HEK293 (cell line): Measurements from ENCODE around the gene ZSWIM6.

Experiments
- FEZF1 ChIP-seq: fragments of 450-650 bp; formaldehyde crosslinking; IDR thresholded peaks from 2 replicates; pipeline ENCODE4 v1.5.1; 2016; ENCODE audit warnings: missing biosample characterization, missing genetic modification characterization
- GLIS1 ChIP-seq: fragments of 450-650 bp; formaldehyde crosslinking; IDR thresholded peaks from 2 replicates; pipeline ENCODE4 v1.5.1; 2016; ENCODE audit warnings: missing biosample characterization, missing genetic modification characterization
- KLF1 ChIP-seq: fragments of 450-650 bp; formaldehyde crosslinking; IDR thresholded peaks from 2 replicates; pipeline ENCODE4 v1.5.1; 2016; ENCODE audit warnings: missing biosample characterization, missing genetic modification characterization
- SCRT2 ChIP-seq: fragments of 450-650 bp; formaldehyde crosslinking; IDR thresholded peaks from 2 replicates; pipeline ENCODE4 v1.5.1; 2016; ENCODE audit warnings: missing biosample characterization, missing genetic modification characterization
- SP7 ChIP-seq: fragments of 450-650 bp; formaldehyde crosslinking; IDR thresholded peaks from 2 replicates; pipeline ENCODE4 v1.5.1; 2016; ENCODE audit warnings: missing biosample characterization, missing genetic modification characterization
- ZBTB8A ChIP-seq: fragments of 450-650 bp; formaldehyde crosslinking; IDR thresholded peaks from 2 replicates; pipeline ENCODE4 v1.5.1; 2016; ENCODE audit warnings: missing biosample characterization, missing genetic modification characterization
- ZFHX2 ChIP-seq: fragments of 450-650 bp; formaldehyde crosslinking; conservative IDR thresholded peaks from 2 replicates; pipeline ENCODE4 v1.5.1; 2016; ENCODE audit warnings: missing biosample characterization, missing genetic modification characterization
- ZIC2 ChIP-seq: fragments of 450-650 bp; formaldehyde crosslinking; IDR thresholded peaks from 2 replicates; pipeline ENCODE4 v1.5.1; 2016; ENCODE audit warnings: missing biosample characterization, missing genetic modification characterization
- ZNF133 ChIP-seq: fragments of 450-650 bp; formaldehyde crosslinking; IDR thresholded peaks from 2 replicates; pipeline ENCODE4 v1.5.1; 2016; ENCODE audit warnings: missing biosample characterization, missing genetic modification characterization
- ZNF138 ChIP-seq: fragments of 450-650 bp; formaldehyde crosslinking; IDR thresholded peaks from 2 replicates; pipeline ENCODE4 v1.5.1; 2016; ENCODE audit warnings: missing biosample characterization, missing genetic modification characterization, borderline replicate concordance
- ZNF146 ChIP-seq: fragments of 450-650 bp; formaldehyde crosslinking; IDR thresholded peaks from 2 replicates; pipeline ENCODE4 v1.5.1; 2016; ENCODE audit warnings: missing biosample characterization, missing genetic modification characterization
- ZNF2 ChIP-seq: fragments of 450-650 bp; formaldehyde crosslinking; IDR thresholded peaks from 2 replicates; pipeline ENCODE4 v1.5.1; 2016; ENCODE audit warnings: missing biosample characterization, missing genetic modification characterization
- ZNF202 ChIP-seq: fragments of 450-650 bp; formaldehyde crosslinking; IDR thresholded peaks from 2 replicates; pipeline ENCODE4 v1.5.1; 2016; ENCODE audit warnings: missing biosample characterization, missing genetic modification characterization, borderline replicate concordance
- ZNF292 ChIP-seq: fragments of 450-650 bp; formaldehyde crosslinking; IDR thresholded peaks from 2 replicates; pipeline ENCODE4 v1.5.1; 2016; ENCODE audit warnings: low read depth, missing biosample characterization, missing genetic modification characterization, borderline replicate concordance
- ZNF423 ChIP-seq: fragments of 450-650 bp; formaldehyde crosslinking; IDR thresholded peaks from 2 replicates; pipeline ENCODE4 v1.5.1; 2016; ENCODE audit warnings: missing biosample characterization, missing genetic modification characterization
- ZNF510 ChIP-seq: fragments of 450-650 bp; formaldehyde crosslinking; IDR thresholded peaks from 2 replicates; pipeline ENCODE4 v1.5.1; 2018; ENCODE audit warnings: mild to moderate bottlenecking, missing genetic modification characterization, missing biosample characterization; ENCODE audit not compliant: insufficient replicate concordance
- ZNF514 ChIP-seq: fragments of 450-650 bp; formaldehyde crosslinking; IDR thresholded peaks from 2 replicates; pipeline ENCODE4 v1.5.1; 2016; ENCODE audit warnings: missing biosample characterization, missing genetic modification characterization
- ZNF548 ChIP-seq: fragments of 450-650 bp; formaldehyde crosslinking; IDR thresholded peaks from 2 replicates; pipeline ENCODE4 v1.5.1; 2016; ENCODE audit warnings: missing biosample characterization, missing genetic modification characterization
- ZNF558 ChIP-seq: fragments of 450-650 bp; formaldehyde crosslinking; IDR thresholded peaks from 2 replicates; pipeline ENCODE4 v1.5.1; 2016; ENCODE audit warnings: missing biosample characterization, missing genetic modification characterization
- ZNF776 ChIP-seq: fragments of 450-650 bp; formaldehyde crosslinking; IDR thresholded peaks from 2 replicates; pipeline ENCODE4 v1.5.0; 2017; ENCODE audit warnings: missing biosample characterization, missing genetic modification characterization, borderline replicate concordance
- TF ChIP-seq, protein P1 (sequence below): fragments of 450-650 bp; formaldehyde crosslinking; IDR thresholded peaks from 2 replicates; pipeline ENCODE4 v1.5.1; 2016; ENCODE audit warnings: missing biosample characterization, missing genetic modification characterization, low read depth
- TF ChIP-seq, protein P2 (sequence below): fragments of 450-650 bp; formaldehyde crosslinking; IDR thresholded peaks from 2 replicates; pipeline ENCODE4 v1.5.1; 2016; ENCODE audit warnings: missing biosample characterization, missing genetic modification characterization
- TF ChIP-seq, protein P3 (sequence below): fragments of 450-650 bp; formaldehyde crosslinking; IDR thresholded peaks from 2 replicates; pipeline ENCODE4 v1.5.1; 2017; ENCODE audit warnings: missing biosample characterization, missing genetic modification characterization
- TF ChIP-seq, protein P4 (sequence below): fragments of 450-650 bp; formaldehyde crosslinking; IDR thresholded peaks from 2 replicates; pipeline ENCODE4 v1.5.1; 2016; ENCODE audit warnings: missing biosample characterization, missing genetic modification characterization
- TF ChIP-seq, protein P5 (sequence below): fragments of 450-650 bp; formaldehyde crosslinking; IDR thresholded peaks from 2 replicates; pipeline ENCODE4 v1.5.1; 2016; ENCODE audit warnings: missing biosample characterization, missing genetic modification characterization, borderline replicate concordance
- TF ChIP-seq, protein P6 (sequence below): fragments of 450-650 bp; formaldehyde crosslinking; IDR thresholded peaks from 2 replicates; pipeline ENCODE4 v1.5.1; 2016; ENCODE audit warnings: missing biosample characterization, missing genetic modification characterization
- TF ChIP-seq, protein P7 (sequence below): fragments of 450-650 bp; formaldehyde crosslinking; IDR thresholded peaks from 2 replicates; pipeline ENCODE4 v1.5.1; 2016; ENCODE audit warnings: missing biosample characterization, missing genetic modification characterization

The ZSWIM6 gene

DNA sequence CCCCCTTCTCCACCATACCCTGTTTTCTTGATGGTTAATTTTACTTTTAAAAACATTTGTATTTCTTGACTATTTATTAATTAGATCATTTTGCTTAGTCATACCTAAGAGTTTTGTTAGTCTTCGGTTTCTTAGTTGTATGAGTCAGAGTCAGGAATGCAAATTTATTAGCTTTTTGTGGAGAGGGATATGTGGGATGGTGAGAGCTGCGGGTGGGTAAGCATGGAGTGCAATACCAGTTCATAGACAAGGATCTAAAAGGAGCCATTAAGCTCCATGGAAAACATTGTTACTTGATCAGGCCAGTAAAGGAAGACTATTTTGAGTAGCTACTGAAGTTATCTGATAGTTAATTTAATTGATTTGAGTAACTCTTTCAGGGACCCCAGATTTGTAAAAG lies 77.5 kb downstream of the ZSWIM6 start (continued):
- TF ChIP-seq GLIS1 (tag by site-specific recombination) (no peak), ZBTB8A (tag by site-specific recombination) (no peak), ZNF138 (tag by site-specific recombination) (no peak), ZNF423 (tag by site-specific recombination) (no peak), ZNF2 (no peak), ZIC2 (tag by site-specific recombination) (no peak; the same call in 1 of the 2 replicates), FEZF1 (no peak), ZFHX2 (tag by site-specific recombination) (peak; percentile 60), ZNF548 (tag by site-specific recombination) (no peak), KLF1 (no peak), ZNF514 (tag by site-specific recombination) (no peak), ZNF558 (tag by site-specific recombination) (0 out of 2 replicates have a peak, but pooled peaks have one; percentile 50), ZNF776 (tag by site-specific recombination) (no peak), ZNF202 (tag by site-specific recombination) (no peak), ZNF146 (no peak), SP7 (peak; percentile 38), ZNF510 (tag by site-specific recombination) (no peak), SCRT2 (tag by site-specific recombination) (no peak), ZNF133 (no peak), ZNF292 (no peak)
- TF ChIP-seq, protein P1, sequence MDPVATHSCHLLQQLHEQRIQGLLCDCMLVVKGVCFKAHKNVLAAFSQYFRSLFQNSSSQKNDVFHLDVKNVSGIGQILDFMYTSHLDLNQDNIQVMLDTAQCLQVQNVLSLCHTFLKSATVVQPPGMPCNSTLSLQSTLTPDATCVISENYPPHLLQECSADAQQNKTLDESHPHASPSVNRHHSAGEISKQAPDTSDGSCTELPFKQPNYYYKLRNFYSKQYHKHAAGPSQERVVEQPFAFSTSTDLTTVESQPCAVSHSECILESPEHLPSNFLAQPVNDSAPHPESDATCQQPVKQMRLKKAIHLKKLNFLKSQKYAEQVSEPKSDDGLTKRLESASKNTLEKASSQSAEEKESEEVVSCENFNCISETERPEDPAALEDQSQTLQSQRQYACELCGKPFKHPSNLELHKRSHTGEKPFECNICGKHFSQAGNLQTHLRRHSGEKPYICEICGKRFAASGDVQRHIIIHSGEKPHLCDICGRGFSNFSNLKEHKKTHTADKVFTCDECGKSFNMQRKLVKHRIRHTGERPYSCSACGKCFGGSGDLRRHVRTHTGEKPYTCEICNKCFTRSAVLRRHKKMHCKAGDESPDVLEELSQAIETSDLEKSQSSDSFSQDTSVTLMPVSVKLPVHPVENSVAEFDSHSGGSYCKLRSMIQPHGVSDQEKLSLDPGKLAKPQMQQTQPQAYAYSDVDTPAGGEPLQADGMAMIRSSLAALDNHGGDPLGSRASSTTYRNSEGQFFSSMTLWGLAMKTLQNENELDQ (tag by site-specific recombination): no peak
- TF ChIP-seq, protein P2, sequence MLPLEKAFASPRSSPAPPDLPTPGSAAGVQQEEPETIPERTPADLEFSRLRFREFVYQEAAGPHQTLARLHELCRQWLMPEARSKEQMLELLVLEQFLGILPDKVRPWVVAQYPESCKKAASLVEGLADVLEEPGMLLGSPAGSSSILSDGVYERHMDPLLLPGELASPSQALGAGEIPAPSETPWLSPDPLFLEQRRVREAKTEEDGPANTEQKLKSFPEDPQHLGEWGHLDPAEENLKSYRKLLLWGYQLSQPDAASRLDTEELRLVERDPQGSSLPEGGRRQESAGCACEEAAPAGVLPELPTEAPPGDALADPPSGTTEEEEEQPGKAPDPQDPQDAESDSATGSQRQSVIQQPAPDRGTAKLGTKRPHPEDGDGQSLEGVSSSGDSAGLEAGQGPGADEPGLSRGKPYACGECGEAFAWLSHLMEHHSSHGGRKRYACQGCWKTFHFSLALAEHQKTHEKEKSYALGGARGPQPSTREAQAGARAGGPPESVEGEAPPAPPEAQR (tag by site-specific recombination): no peak
- TF ChIP-seq, protein P3, sequence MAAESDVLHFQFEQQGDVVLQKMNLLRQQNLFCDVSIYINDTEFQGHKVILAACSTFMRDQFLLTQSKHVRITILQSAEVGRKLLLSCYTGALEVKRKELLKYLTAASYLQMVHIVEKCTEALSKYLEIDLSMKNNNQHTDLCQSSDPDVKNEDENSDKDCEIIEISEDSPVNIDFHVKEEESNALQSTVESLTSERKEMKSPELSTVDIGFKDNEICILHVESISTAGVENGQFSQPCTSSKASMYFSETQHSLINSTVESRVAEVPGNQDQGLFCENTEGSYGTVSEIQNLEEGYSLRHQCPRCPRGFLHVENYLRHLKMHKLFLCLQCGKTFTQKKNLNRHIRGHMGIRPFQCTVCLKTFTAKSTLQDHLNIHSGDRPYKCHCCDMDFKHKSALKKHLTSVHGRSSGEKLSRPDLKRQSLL (tag by site-specific recombination): no peak
- TF ChIP-seq, protein P4, sequence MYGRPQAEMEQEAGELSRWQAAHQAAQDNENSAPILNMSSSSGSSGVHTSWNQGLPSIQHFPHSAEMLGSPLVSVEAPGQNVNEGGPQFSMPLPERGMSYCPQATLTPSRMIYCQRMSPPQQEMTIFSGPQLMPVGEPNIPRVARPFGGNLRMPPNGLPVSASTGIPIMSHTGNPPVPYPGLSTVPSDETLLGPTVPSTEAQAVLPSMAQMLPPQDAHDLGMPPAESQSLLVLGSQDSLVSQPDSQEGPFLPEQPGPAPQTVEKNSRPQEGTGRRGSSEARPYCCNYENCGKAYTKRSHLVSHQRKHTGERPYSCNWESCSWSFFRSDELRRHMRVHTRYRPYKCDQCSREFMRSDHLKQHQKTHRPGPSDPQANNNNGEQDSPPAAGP (tag by site-specific recombination): 0 out of 2 replicates have a peak, but pooled peaks have one; percentile 41
- TF ChIP-seq, protein P5, sequence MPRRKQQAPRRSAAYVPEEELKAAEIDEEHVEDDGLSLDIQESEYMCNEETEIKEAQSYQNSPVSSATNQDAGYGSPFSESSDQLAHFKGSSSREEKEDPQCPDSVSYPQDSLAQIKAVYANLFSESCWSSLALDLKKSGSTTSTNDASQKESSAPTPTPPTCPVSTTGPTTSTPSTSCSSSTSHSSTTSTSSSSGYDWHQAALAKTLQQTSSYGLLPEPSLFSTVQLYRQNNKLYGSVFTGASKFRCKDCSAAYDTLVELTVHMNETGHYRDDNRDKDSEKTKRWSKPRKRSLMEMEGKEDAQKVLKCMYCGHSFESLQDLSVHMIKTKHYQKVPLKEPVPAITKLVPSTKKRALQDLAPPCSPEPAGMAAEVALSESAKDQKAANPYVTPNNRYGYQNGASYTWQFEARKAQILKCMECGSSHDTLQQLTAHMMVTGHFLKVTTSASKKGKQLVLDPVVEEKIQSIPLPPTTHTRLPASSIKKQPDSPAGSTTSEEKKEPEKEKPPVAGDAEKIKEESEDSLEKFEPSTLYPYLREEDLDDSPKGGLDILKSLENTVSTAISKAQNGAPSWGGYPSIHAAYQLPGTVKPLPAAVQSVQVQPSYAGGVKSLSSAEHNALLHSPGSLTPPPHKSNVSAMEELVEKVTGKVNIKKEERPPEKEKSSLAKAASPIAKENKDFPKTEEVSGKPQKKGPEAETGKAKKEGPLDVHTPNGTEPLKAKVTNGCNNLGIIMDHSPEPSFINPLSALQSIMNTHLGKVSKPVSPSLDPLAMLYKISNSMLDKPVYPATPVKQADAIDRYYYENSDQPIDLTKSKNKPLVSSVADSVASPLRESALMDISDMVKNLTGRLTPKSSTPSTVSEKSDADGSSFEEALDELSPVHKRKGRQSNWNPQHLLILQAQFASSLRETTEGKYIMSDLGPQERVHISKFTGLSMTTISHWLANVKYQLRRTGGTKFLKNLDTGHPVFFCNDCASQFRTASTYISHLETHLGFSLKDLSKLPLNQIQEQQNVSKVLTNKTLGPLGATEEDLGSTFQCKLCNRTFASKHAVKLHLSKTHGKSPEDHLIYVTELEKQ (tag by site-specific recombination): no peak; the same call in 1 of the 2 replicates
- TF ChIP-seq, protein P6, sequence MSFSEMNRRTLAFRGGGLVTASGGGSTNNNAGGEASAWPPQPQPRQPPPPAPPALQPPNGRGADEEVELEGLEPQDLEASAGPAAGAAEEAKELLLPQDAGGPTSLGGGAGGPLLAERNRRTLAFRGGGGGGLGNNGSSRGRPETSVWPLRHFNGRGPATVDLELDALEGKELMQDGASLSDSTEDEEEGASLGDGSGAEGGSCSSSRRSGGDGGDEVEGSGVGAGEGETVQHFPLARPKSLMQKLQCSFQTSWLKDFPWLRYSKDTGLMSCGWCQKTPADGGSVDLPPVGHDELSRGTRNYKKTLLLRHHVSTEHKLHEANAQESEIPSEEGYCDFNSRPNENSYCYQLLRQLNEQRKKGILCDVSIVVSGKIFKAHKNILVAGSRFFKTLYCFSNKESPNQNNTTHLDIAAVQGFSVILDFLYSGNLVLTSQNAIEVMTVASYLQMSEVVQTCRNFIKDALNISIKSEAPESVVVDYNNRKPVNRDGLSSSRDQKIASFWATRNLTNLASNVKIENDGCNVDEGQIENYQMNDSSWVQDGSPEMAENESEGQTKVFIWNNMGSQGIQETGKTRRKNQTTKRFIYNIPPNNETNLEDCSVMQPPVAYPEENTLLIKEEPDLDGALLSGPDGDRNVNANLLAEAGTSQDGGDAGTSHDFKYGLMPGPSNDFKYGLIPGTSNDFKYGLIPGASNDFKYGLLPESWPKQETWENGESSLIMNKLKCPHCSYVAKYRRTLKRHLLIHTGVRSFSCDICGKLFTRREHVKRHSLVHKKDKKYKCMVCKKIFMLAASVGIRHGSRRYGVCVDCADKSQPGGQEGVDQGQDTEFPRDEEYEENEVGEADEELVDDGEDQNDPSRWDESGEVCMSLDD: no peak
- TF ChIP-seq, protein P7, sequence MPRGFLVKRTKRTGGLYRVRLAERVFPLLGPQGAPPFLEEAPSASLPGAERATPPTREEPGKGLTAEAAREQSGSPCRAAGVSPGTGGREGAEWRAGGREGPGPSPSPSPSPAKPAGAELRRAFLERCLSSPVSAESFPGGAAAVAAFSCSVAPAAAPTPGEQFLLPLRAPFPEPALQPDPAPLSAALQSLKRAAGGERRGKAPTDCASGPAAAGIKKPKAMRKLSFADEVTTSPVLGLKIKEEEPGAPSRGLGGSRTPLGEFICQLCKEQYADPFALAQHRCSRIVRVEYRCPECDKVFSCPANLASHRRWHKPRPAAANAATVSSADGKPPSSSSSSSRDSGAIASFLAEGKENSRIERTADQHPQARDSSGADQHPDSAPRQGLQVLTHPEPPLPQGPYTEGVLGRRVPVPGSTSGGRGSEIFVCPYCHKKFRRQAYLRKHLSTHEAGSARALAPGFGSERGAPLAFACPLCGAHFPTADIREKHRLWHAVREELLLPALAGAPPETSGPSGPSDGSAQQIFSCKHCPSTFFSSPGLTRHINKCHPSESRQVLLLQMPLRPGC: peak; percentile 63; the same call in 1 of the 2 replicates
